Activated T-cell treated with anti-CD3 and anti-CD28 coated beads for 1 hour (primary cell): ENCODE results near the gene RPS3.

Experiments
- DNase-seq: peaks from one replicate; pipeline ENCODE4 v3.0.0-alpha.2; 2020; ENCODE audit warnings: low read depth

The RPS3 gene

DNA sequence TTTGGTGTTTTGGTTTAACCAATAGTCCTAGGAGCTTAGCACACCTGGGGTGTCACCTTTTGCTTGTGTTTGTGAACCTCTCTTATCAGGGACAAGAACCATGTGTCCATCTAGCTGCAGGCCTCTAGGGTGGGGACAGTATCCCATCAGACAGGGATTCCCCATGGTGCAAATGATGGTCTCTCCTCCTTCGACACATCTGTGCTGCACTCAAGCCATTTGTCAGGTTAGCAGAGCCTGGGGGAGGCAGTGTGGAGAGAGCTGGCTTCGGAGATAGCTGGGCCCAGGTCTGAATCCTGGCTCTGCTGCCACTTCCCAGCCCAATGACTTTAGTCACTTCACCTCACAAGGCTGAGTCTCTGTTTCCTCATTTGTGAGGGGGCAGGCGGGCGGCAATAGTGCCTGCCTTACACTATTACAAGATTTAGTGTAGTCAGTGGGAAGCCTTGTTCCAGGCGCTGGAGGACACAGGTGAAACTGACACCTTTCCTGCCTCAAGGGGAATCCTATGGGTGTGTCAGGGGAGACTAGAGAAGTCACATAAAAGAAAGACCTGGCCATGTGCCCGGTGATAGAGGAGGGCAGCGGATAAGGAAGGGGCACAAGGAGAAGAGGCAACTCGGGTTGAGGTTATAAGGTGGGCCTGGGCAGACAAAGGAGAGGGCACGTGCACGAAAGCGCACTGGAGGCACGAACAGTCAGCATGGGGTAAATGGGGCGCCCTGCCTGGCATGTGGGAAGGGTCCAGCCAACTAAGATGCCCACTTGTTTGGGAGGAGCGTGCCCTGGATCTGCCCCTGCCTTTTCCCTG lies 21.1 kb downstream of the RPS3 start:
- DNase-seq: no peak

DNA sequence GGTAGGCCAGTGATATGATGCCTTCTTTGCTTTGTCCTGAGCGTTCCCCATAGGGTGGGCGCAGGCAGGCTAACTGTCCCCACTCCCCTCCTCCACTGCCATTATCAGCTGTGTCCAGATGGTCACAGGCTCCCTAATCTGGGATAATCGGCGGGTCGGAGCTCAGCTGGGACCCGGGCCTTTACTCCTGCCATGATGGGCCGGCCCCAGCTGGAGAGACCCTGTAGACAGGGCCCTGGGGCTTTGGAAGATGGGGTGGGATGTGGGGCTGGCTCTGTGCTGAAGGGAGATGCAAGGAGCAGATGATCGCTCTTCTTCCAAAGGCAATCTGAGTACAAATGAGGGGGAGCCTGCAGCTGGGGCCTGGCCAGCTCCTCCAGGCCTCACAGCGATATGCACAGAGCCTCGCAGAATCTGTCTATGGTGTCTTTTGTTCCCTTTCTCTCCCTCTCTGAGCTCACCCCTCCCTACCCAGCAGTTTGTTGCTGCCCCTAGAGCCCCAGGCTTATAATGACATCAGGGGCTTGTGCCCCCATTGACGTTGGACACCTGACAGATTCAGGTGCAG lies 21.8 kb downstream of the RPS3 start:
- DNase-seq: no peak

DNA sequence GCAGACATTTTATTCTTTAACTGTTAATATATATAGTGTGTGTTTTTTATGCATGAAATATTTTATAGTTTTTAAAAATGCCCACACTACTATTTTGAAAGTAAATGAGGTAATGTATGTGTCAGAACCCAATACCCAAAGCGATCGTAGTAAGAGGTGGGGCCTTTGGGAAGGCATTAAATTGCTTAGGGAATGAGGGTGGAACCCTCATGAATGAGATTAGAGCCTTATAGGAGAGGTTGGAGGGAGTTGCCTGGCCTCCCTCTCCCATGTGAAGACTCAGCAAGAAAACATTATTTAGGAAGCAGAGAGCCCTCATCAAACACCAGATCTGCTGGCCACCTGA lies 22.6 kb downstream of the RPS3 start:
- DNase-seq: no peak

DNA sequence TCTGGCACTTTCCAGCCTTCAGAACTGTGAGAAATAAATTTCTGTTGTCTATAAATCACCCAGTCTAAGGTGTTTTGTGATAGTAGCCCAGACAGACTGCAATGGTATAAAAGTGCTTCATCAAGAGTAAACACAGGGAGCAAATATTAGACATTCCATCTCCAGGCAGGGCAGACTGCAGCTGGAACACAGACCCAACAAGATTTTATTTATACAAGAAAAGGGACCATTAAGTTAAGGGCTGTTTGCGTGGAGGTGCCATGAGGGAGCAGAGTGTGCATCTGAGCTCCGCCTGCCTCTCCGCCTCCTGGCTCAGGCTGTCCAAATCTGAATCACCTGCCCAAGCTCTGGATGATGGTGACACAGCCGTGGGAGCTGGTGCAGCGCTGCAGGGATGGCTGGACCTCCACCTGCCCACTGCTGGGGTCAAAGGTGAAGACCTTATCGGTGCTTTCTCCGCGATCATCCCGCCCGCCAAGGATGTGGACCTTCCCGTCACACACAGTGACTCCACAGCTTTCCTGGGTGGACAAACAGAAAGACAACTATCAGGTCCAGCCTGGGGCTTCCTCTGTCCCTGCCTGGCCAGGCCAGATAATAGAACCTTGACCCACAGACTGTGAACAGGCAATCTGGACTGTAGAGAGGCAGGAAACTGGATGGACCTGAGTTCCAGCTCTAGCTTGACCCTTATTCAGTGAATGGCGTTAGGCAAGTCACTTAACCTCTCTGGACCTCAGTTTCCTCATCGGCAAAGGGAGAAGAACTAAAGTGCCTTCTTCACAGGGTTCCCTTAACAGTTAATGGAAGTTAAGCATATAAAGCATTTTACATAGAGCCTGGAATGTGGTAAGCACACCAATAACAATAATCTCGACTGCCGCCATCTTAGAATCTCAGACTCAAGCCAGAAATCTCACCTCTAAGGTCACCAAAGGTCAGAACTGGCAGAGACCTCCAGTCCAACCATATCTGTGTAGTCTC lies 23.2 kb downstream of the RPS3 start:
- DNase-seq: no peak

DNA sequence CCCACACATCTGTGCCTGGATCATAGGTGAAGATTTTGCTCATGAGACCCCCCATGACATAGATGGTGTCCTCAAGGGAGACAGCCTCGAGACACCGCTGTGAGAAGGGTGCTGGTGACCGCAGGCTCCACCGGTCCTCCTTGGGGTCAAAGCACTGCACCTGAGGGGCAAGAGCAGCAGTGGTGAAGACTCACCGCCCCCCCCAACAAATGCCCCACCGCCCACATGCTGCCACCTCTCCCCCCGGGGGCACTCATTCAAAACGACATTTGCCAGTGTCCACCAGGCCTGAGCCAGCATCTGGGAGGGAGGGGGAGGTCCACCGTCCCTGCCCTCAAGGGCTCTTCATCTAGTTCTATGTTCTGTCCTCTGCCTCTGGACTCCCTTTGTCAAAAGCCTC lies 24.4 kb downstream of the RPS3 start:
- no peak for DNase-seq

DNA sequence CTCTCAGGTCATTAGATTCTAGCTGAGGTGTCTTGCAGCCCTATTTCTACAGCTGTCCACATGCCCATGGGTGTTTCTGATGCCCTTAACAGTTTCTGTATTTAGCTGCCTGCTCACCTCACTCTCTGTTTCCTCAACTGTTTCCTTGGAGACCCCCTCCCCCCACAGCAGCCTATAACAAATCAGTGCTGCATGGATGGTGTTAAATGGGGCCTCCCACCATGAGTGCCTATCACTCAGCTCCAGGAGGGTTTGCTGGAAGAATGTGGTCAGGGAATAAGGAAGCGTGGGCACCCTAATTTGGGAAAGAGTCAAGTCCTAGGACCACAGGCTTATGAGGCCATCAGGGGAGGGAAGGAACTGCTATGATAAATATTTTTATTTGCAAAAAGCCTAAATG lies 25.1 kb downstream of the RPS3 start:
- no peak for DNase-seq

DNA sequence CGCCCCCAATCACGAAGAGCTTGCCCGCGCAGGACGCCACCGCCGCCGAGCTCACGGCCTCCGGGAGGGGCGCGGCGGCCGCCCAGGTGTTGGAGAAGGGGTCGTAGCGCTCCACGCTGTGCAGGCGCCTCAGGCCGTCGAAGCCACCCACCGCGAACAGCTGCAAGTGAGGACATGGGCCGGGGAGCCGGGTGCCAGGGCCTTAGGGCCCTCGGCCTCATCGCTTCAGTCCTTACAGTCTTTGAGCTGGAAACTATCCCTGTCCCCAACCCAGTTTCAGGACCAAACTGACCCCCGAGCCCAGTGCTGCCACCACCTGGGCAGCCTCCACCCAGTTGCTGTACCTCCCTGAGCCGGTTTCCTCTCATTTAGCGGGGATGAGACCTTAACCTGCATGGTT lies 26.1 kb downstream of the RPS3 start:
- no peak for DNase-seq

DNA sequence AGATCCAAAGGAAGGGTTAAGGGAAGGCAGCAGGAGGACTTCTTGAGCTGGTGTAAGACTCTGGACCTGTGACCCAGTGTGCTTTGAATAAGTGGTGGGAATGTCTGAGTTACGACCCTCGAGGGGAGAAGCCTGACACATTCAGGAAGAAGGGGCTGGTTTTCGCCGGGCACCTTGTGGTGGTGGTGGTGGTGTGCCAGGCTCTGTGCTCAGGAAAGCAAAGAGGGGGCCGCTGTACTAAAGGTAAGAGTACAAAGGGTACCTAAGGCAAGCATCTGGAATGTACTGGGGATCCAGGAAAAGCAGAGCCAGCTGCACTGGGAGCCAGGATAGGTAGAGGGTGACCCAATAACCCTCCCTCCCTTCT lies 27.4 kb downstream of the RPS3 start:
- no peak for DNase-seq

DNA sequence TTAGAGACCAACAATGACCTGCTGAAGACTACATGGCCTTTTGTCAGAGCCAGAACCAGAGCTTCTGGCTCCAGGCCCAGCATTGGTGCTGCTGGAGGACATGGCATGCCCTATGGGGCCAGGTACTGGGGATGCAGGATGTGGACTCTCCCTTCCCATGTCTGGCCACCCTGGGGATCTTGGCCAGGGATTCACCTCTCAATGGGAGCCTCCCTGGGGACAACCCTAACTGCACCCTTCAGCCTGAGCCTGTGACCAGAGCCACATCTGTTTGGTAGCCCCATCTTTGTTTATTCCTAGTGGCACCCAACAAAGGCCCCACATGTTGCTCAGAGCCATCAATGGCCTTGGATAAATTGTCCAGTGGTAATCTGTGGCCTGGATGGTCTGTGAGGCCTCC lies 27.9 kb downstream of the RPS3 start:
- DNase-seq: no peak

DNA sequence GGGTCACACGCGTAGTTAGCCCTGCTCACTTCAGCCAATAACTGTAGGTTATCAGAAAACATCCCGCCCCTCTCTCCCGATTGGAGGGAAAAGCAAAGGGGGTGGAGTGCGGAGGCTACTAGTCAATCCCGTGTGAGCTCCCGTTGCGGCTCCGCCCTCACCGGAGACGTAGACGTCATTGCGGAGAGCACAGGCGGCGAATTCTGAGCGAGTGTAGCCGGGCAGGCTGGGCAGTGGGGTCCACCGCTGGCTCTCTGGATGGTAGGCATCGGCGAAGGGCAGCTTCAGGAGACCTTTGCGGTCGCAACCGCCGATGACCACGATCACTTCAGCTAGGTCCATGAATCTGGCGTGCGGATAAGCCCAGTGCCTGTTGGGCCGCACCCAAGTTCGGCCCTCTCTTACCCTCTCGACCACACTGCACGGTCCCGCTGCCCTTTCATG lies 29.0 kb downstream of the RPS3 start:
- DNase-seq: peak; percentile 56

DNA sequence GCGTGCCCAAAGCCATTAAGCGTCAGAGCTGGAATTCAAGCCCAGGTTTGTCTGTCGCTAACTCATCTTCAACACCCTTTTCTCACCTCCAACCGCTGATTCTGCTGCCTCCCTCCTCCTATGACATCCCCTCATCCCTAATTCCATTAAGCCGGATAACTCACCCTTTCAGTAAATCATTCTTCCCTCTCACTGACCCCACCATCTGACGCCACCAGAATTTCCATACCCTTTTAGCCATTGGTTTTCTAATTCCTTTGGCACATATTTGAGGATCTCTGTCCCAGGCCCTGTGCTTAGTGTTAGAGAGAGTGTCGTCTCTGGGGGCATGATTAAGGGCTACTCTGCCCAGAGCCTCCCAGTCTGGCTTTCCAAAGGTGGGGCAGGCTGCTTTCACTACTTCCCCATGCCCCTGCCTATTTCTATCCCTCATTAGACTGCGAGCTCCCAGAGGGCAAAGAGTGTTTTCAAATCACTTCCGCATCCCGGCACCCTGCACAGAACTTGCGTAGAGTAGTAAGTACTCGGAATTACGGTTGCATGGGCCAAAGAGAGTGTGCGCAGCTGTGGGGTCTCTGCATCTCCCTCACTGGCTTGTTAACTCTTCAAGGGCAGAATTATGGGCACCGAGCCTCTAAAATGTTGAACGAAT lies 29.8 kb downstream of the RPS3 start:
- DNase-seq: no peak

DNA sequence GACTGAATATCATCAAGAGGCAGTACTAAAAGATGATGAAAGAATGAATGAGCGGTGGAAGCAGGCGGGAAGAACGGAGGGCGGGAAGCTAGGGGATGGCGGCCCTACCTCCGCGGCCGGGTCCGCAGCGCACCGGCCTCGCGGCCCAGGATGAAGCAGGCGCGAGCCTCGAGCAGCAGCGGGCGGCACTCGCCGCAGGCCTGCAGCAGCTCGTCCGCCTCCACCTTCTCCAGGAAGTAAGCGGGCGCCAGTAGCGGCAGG lies 30.3 kb downstream of the RPS3 start:
- DNase-seq: no peak

DNA sequence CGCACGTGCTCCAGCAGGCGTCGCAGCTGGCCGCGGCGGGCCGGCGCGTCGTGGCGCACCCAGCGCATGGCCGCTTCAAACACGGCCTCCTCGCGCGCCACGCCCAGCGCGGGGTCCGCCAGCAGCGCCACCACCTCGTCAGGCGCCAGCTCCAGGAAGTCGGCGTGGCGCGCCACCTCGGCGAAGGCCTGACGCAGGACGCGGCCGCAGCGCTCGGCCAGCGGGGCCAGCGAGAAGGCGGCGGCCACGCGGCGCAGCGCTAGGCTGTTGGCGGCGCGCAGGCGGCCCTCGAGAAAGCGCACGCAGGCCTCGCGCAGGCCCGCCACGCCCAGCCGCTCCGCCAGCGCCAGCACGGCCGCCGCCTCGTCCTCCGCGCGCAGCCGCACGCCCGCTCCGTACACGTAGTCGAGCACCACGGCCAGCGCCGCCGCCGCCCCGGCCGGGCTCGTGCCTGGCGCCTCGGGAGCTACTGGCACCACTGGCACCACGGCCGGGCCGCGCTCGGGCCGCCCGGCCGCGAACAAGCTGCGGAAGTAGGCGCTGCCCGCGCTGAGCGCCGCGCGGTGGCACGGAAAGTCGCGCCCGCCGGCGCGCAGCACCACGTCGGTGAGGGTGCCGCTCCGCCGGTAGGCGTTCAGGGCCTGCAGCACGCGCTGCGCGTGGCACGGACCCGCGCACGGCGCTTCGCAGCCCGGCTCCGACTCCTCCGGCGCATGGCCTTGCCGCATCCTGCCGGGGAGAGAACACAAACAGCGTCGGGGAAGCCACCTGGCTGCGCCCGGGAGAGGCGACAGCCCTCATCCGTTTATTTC lies 30.8 kb downstream of the RPS3 start:
- DNase-seq: peak; percentile 26

DNA sequence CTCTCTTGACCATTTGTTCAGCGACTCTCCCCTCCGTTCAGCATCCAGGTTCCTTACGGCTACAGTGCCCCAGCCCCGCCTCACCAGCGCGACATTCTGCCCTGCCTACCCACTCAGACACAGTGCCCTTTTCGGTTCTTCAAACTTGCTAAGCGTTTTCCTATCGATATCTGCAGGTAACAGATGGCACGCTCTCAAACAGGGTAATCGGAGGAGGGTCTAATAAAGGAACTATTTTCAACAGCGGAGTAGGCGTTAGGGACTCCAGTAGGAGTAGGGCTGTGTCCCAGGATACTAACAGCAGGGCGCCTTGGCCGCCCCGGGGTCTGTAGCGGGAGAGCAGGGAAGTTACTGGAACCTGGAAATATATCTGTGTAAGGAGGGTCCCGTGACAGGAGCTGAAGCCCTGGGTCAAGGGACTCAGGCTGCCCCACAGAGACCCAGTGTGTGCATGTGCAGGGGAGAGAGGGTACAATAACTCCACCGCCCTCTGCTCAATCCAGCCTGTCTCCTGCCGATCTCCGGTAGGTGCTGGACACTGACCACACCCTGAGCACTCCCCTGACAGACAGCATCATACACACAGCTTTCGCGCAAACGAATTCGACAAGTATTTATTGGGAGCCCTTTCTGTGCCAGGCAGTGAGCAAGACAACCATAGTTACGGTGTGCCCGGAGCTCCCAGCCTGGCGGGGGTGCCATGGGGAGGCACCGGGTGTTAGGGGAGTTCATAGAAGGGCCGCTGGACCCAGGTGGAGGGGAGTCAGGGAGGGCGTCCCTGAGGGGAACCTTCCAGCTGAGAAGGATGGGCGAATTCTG lies 31.6 kb downstream of the RPS3 start:
- DNase-seq: no peak

DNA sequence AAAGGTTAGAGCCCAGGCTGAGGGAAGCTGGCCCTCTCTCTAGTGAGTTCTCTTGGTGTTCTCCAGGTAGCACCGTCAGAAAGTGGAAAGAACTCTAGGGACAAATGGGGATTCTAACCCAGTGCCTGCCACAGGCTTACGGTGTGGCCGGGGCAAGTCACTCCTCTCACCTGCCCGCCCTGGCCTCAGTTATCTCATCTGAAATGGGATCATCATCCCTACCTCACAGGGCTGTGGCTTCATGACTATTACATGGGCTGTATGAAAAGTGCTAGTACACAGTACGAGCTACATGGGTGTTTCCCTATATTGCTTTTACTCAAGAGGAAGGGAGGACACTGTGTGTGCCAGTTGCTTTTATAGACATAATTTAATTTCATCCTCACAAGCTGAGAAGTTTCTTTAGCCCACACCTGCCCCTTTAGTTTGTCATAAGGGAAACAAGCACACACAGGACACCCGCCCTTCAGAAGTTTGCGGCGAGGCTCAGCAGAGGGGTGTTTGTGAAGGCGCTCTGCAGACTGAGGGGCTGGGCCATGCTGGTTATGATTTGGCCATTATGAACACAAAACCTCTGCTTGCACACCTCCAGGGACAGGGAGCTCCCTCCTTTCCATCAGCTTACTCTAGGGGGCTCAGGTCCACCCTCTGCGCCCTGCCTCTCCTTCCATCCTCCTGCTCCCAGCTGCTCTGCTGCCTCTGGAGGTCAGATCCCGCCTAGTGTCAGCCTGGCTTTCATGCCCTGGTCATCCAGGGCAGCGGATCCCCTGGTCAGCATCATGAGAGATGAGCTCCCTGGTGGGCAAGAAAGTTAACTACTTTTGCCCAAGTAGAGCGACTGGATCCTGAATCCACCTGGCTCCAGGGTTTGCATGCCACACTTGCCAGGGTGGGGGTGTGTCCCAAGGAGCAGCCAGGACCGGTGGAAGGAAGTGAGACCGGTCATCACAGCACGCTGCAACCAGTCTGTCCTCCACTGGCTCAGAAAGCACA lies 32.5 kb downstream of the RPS3 start:
- no peak for DNase-seq

DNA sequence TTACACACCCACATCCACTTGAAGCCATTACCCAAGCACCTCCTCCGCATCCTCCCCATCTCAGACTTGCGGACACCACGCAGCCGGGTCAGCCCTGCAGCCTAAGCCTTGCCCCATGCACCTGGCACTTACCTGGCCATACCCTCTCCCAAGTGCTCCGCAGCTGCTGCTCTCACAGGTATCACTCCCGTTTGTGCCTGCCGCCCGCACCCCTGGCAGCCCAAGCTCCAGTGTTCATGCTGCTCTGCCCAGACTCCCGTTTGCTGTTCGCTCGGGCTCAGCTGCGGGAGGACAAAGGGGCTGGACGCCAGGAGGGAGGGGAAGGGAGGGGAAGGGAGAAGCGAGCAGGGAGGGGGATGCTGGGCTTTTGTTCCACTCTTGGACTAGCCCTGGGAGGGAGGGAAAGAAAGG lies 33.6 kb downstream of the RPS3 start, which contains the start of gene KLHL35:
KLHL35 (minus strand) TSS at position 293 of the 411 bp plus-strand sequence. CDS start 2,574 bp downstream, outside the sequence.
- DNase-seq: no peak

DNA sequence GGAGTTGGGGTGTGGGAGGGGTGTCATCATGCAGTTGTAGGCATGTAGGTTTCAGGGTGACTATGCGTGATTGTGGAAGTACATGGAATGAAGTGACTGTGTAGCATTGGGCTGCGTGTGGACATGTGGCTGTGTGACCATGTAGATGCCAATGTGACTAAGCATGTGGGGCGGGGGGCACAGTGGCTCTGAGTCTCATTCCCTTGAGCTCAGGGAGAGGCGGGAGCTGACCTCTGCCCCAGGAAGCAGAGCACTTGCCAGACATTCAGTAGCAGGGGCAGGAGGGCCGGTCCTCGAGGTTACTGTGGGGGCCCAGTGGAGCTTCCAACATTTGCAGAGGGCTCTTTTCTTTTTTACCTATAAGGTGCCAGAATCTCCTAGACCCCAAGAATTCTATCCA lies 34.1 kb downstream of the RPS3 start:
- DNase-seq: no peak

DNA sequence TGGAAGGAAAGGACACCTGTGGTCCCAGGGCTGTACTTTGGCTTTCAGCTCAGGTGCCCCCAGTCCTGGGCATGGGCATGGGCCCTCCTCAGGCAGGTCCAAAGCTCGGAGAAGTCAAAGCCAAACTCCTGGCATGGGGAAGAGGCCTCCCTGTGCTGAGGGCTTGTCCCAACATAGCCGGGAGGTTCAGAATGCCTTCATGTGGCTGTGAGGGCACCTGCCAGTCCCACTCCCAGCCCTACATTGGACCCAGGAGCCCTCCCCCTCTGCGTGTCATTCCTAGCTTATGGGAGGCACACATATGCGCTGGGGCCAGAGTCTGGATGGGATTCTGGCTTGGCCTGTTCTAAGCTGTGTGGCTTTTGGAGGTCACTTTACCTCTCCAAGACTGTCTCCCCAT lies 34.7 kb downstream of the RPS3 start:
- DNase-seq: no peak

DNA sequence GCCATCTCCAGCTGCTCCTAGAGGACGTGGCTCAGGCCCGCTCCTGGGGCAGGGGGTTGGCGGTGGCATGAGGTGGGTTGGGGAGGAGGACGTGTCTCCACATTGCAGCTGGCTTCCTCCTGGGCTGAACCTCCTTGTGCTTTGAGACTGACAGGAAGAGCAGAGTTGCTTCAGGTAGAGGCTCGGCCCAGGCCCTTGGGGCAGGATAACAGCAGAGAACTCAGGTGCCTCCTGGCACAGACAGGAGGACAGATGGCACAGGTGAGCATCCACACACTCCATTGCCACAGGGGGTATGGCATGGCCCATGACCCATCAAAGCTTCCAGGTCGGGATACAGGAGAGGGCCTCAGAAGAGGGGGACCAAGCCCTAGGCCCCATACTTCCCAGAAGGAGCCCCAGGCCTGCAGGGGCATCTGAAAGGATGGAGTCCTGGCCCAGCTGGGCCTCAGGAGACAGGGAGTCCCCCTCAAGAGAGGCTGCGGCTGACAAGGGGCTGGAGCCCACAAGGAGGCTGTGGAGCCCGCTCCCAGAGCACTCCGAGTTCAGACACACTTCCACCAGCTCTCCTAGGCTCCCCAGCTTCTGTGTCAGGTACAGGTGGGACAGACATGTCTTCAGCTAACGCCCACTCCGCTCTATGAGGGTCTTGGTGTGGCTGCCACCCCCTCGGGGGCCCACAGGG lies 35.7 kb downstream of the RPS3 start:
- no peak for DNase-seq
